Astrocyte of the cerebellum (primary cell): ENCODE results near the gene QRSL1.

Experiments
- DNase-seq: peaks from one replicate; pipeline ENCODE4 v3.0.0-alpha.2; 2011; ENCODE audit warnings: low read depth
- H3K4me3 ChIP-seq: 2 replicates; pipeline ENCODE4 v1.5.1; 2011; ENCODE audit warnings: mild to moderate bottlenecking, low read depth, low read length, moderate library complexity
- in situ Hi-C: cut with HindIII; loops from 2 replicates; pipeline ENCODE4 v1.10.0; 2017; ENCODE audit warnings: low sequenced_read_pairs
- TF ChIP-seq, protein P1 (sequence below): IDR thresholded peaks from 2 replicates; pipeline ENCODE4 v1.5.1; 2012; ENCODE audit warnings: low read length, low read depth, moderate library complexity, mild to moderate bottlenecking; ENCODE audit errors: missing control alignments

Gene QRSL1

DNA sequence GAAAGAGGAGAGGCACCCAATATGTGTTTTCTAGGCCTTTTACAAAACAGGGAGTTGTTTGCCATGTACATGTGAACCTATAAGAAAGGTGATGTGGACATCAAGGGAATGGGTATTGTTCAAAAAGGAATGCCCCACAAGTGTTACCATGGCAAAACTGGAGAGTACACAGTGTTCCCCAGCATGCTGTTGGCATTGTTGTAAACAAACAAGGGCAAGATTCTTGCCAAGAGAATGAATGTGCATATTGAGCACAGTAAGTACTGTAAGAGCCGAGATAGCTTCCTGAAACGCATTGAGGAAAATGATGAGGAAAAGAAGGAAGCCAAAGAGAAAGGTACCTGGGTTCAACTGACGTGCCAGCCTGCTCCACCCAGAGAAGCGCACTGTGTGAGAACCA lies 13.1 kb downstream of the QRSL1 start:
- H3K4me3 ChIP-seq = no peak overlapping the region
- in situ Hi-C loops = no loop called here
- TF ChIP-seq, protein P1, sequence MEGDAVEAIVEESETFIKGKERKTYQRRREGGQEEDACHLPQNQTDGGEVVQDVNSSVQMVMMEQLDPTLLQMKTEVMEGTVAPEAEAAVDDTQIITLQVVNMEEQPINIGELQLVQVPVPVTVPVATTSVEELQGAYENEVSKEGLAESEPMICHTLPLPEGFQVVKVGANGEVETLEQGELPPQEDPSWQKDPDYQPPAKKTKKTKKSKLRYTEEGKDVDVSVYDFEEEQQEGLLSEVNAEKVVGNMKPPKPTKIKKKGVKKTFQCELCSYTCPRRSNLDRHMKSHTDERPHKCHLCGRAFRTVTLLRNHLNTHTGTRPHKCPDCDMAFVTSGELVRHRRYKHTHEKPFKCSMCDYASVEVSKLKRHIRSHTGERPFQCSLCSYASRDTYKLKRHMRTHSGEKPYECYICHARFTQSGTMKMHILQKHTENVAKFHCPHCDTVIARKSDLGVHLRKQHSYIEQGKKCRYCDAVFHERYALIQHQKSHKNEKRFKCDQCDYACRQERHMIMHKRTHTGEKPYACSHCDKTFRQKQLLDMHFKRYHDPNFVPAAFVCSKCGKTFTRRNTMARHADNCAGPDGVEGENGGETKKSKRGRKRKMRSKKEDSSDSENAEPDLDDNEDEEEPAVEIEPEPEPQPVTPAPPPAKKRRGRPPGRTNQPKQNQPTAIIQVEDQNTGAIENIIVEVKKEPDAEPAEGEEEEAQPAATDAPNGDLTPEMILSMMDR = no peak
- no peak for DNase-seq

DNA sequence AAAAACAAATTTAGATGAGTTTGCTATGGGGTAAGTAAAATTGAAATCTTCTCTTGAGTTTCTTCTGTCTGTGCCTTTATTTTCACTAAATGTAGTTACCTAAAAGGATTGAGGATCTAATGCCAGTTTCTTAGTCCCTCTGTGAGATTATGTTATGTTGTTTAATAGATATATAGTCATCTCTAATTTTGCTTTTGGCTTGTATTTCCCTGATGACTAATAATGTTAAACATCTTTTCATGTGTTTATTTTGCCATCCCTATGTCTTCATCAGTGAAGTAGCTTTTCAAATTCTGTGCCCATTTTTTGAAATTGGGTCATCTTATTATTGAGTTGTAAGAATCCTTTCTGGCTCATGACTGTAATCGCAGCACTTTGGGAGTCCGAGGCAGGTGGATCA lies 13.7 kb downstream of the QRSL1 start:
- TF ChIP-seq, protein P1 = no peak
- in situ Hi-C loops = no loop called here
- H3K4me3 ChIP-seq = no peak overlapping the region
- no peak for DNase-seq

DNA sequence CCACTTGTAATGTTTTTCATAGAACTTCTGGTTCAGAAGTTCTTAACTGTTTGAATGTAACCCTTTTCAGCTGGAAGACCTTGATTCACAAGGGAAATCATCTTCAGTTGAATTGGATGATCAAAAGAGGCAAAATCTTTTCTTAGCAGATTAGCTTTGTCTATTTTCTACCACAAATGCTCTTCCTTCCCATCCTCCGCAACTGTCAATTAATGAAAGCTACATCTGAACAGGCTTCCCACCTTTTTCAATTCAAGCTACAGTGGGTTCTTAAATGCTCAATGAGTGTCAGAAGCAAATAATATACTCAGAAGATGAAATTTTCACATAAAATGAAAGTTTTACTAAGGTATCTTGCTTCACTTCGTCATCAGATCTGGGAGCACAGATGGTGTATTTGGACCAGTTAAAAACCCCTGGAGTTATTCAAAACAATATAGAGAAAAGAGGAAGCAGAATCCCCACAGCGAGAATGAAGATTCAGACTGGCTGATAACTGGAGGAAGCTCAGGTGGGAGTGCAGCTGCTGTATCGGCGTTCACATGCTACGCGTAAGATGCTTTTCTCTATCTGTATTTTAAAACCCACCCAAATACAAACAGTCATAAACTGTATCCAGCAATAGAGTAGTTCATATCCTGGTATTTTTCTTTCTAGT lies 19.4 kb downstream of the QRSL1 start:
- no peak for DNase-seq
- TF ChIP-seq, protein P1 = no peak
- H3K4me3 ChIP-seq = no peak overlapping the region
- in situ Hi-C loops = no loop called here

DNA sequence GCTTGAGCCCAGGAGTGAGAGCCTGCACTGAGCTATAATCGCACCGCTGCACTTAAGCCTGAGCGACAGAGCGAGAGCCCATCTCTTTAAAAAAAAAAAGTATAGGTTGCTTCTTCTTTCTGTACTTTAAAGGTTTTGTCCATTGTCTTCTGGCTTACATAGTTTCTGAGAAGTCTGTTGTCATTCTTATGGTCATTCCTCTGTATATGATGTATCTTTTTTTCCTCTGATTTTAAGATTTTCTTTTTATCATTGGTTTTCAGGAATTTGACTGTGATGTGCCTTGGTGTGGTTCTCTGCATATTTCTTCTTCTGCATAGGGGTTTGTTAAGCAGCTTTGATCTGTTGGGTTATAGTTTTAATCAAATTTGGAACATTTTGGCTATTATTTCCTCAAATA lies 29.1 kb downstream of the QRSL1 start:
- no peak overlapping the region for H3K4me3 ChIP-seq
- TF ChIP-seq, protein P1 = no peak
- in situ Hi-C loops = no loop called here
- DNase-seq = no peak

DNA sequence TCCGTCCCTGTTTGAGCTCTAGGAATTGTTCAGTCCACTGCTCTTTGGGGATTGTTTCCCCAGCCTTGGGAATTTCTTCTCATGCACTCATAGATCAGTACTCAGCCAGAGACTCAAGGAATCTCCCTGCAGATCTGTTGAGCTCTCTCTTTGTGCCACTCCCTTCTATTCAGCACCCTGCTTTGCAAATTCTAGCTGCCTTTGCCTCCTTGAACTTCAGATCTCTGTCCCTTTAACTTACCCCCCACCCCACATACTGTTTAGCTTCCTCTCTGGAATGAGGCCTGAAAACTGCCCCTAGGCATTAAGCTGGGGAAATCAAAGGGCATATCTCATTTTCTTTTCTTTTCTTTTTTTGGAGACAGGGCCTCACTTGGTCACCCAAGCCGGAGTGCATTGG lies 30.5 kb downstream of the QRSL1 start:
- H3K4me3 ChIP-seq = no peak overlapping the region
- in situ Hi-C loops = no loop called here
- DNase-seq = no peak
- TF ChIP-seq, protein P1 = no peak

DNA sequence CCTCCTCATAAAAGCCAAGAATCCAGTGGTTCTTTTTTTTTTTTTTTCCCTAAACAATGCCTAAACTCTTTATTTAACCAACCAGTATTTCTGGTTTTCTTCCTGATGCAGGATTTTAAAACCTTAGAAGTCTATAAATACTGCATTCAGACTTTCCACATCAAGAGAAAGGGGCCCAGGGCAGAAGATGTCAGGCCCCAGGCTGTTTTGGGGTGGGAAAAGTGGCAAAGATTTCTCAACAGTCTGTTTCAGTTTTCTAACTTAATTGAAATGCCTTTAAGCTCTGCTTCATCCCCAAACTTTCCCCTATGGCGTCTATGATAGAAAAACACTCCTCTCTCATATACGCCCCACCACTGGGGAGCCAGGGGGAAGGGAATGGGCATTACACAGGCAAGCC lies 33.1 kb downstream of the QRSL1 start:
- no peak for DNase-seq
- TF ChIP-seq, protein P1 = no peak
- in situ Hi-C loops = no loop called here
- H3K4me3 ChIP-seq = no peak overlapping the region
